HG02852 (cell line): ENCODE data around the gene GAS7.

ENCODE experiments used
- ATAC-seq: cut with Tn5 transposase; IDR thresholded peaks from one replicate; pipeline ENCODE4 v1.9.1; 2021; ENCODE audit warnings: mild to moderate bottlenecking, moderate library complexity; ENCODE audit not compliant: unreplicated experiment

GAS7 gene

DNA sequence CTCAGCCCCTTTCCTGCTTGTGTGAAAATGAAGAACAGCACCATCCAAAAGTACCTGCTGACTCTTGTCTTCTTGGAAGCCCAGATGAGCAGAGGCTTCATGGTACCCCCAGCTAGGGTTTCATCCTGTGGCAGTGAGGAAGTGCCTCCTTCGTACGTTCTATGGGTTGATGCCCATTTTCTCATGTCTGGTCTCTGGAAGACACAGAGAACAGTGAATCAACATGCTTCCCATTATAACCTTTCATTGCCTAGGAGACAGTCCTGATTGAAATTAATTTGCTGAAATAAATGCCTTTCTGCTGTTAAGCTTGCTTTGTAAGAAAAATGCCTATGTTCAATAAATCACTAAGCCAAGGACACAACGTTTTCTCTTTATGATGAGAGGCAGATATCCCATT lies 329.9 kb downstream of the GAS7 start:
- no peak for ATAC-seq

- ATAC-seq = no peak
Observed at GRCh38 chr17:9865586-9865985, 332.8 kb downstream of the GAS7 start.

- ATAC-seq = no peak
Observed at GRCh38 chr17:9862949-9863348, 335.5 kb downstream of the GAS7 start.

GRCh38 chr17:9862220-9862619 lies 336.2 kb downstream of the GAS7 start:
- no peak for ATAC-seq

- ATAC-seq = no peak
Observed at GRCh38 chr17:9860851-9861250, 337.6 kb downstream of the GAS7 start.
